Lower lobe of right lung (tissue), 2 donors: ENCODE measurements around the gene RFX3. TPM values are rescaled to one million over a fixed set of nuclear protein-coding genes. Genes with fewer than 3 reads are reported as not detected.

Source experiments
- ATAC-seq, 2 donors: fragments of 200-7000 bp; cut with Tn5 transposase; one replicate each; pipeline ENCODE4 v1.9.1; 2020 to 2022; ENCODE audit warnings: mild to moderate bottlenecking in 2 of 2, moderate library complexity in 2 of 2
- DNase-seq: peaks from one replicate; pipeline ENCODE4 v3.0.0-alpha.2; 2020
- H3K27ac ChIP-seq: fragments of 200-600 bp; one replicate; pipeline ENCODE4 v1.8.0; 2022
- H3K27me3 ChIP-seq: fragments of 200-600 bp; one replicate; pipeline ENCODE4 v1.8.0; 2022; ENCODE audit warnings: low read depth
- H3K36me3 ChIP-seq: fragments of 200-600 bp; one replicate; pipeline ENCODE4 v1.8.0; 2022; ENCODE audit warnings: mild to moderate bottlenecking
- H3K4me1 ChIP-seq: fragments of 200-600 bp; one replicate; pipeline ENCODE4 v1.8.0; 2022
- H3K4me3 ChIP-seq: fragments of 200-600 bp; one replicate; pipeline ENCODE4 v1.8.0; 2022; ENCODE audit warnings: mild to moderate bottlenecking
- H3K9me3 ChIP-seq: fragments of 200-600 bp; one replicate; pipeline ENCODE4 v1.8.0; 2022
- intact Hi-C: fragments of 100-400 bp; cut with DNase I; formaldehyde crosslinking; loops from one replicate; pipeline ENCODE4 v1.11.0; 2022
- total RNA-seq: library from RNA; stranded (reverse); fragmentation: NEBNext Ultra II Directional; extraction: Animal tissue kit (Norgen Biotek cat#: 25700); gene quantifications from one replicate; pipeline ENCODE4 v1.2.1, GENCODE V29; 2021
- TF ChIP-seq, protein P1 (sequence below): fragments of 200-600 bp; IDR thresholded peaks from one replicate; pipeline ENCODE4 v1.8.0; 2022; ENCODE audit warnings: antibody characterized with exemption, mild to moderate bottlenecking
- donor health status: DM: no; HTN: yes; CAD: no; lungs with severe emphysema.

The RFX3 gene
- total RNA-seq, 1 donor from 2014 or later = 25.4 TPM

DNA sequence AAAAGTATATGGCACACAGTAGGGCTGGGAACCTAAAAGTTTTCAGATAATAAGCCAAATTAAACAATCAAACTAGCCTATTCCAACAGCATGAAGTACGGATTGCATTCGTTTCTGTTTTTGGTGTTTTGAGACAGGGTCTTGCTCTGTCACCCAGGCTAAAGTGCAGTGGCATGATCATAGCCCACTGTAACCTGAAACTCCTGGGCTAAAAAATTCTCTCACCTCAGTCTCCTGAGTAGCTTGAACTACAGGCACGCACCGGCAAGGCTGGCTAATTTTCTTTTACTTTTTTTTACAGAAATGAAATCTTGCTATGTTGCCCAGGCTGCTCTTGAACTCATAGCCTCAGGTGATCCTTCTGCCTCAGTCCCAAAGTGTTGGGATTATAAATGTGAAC lies 5.2 kb downstream of the RFX3 start:
- H3K4me1 ChIP-seq = no peaks in the 10 kb centered on the region
- no peak overlapping the region for H3K4me3 ChIP-seq
- H3K27ac ChIP-seq = no peak overlapping the region
- H3K36me3 ChIP-seq = no peaks in the 10 kb centered on the region
- DNase-seq (no peak), ATAC-seq (no peak)
- H3K27me3 ChIP-seq = no peaks in the 10 kb centered on the region
- TF ChIP-seq, protein P1, sequence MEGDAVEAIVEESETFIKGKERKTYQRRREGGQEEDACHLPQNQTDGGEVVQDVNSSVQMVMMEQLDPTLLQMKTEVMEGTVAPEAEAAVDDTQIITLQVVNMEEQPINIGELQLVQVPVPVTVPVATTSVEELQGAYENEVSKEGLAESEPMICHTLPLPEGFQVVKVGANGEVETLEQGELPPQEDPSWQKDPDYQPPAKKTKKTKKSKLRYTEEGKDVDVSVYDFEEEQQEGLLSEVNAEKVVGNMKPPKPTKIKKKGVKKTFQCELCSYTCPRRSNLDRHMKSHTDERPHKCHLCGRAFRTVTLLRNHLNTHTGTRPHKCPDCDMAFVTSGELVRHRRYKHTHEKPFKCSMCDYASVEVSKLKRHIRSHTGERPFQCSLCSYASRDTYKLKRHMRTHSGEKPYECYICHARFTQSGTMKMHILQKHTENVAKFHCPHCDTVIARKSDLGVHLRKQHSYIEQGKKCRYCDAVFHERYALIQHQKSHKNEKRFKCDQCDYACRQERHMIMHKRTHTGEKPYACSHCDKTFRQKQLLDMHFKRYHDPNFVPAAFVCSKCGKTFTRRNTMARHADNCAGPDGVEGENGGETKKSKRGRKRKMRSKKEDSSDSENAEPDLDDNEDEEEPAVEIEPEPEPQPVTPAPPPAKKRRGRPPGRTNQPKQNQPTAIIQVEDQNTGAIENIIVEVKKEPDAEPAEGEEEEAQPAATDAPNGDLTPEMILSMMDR = no peak
- no peaks in the 10 kb centered on the region for H3K9me3 ChIP-seq
- intact Hi-C loops = no loop called here

DNA sequence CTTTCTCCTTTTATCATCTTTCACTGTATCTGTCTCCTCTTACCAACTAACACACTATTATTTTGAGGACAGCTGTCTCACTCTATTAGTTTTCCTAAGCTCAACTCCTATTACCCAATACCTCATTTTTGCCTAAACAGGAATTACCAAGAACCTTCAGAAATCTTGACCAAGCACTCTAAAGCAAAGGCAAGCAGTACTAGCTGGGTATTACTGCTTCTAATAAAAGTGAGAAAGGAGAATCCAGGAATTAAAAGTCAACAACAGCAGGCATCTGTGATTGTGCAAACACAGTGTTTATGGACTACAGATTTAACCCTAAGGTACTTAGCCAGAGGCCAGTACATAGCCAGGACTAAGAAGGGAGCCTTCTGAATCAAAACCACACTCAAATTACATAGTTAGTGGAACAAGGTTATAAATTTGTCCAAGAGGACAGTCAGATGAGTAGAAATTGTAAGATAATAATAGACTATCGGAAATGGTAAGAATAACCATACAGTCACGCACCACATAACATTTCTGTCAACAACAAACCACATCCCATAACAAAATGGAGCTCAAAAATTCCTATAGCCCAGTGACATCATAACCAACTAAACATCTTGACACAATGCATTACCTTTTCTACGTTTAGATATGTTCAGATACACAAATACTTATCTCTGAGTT lies 8.3 kb downstream of the RFX3 start:
- DNase-seq (no peak), ATAC-seq (peak in 1 of 2 donors; percentile 32)
- intact Hi-C loops = no loop called here
- TF ChIP-seq, protein P1 = no peak
- no peaks in the 10 kb centered on the region for H3K27me3 ChIP-seq
- H3K9me3 ChIP-seq = no peaks in the 10 kb centered on the region
- H3K4me3 ChIP-seq = no peak overlapping the region
- no peaks in the 10 kb centered on the region for H3K36me3 ChIP-seq
- no peak overlapping the region for H3K27ac ChIP-seq
- no peaks in the 10 kb centered on the region for H3K4me1 ChIP-seq

DNA sequence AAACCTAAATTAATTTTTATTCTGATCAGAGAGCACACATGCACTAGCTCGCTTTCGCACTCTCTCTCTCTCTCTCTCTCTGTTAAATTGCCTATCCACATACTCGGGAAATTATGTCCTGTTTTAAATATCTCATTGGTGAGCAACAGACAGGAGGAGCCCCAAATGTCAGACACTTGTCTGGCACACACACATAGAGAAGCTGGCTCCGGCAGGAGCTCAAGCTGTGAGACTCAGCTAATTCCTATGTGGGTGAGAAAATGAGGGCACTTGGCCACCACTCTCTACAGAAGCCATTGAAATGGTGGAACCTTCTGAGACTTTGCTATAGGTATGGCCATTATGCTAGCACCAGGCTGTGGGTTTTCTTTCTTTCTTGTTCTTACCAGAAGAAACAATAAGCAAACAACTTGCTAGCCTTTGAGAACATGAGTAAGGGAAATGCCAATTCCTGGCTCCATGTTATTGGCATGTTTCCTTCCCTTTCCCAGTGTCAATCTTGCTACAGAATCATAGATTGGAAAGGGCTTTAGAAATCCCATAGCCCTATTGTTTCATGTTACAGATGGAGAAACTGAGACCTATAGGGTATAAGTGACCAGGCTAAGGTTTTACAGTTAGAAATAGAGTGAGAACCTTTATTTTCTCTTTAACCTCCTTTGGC lies 9.0 kb downstream of the RFX3 start:
- TF ChIP-seq, protein P1 = no peak
- intact Hi-C loops = no loop called here
- Histone ChIP-seq H3K9me3 (no peaks in the 10 kb centered on the region), H3K36me3 (no peaks in the 10 kb centered on the region), H3K27ac (no peak overlapping the region), H3K4me1 (peaks cover 4% of the 10 kb centered on the region), H3K4me3 (no peak overlapping the region), H3K27me3 (no peaks in the 10 kb centered on the region)
- ATAC-seq = peak in 1 of 2 donors; percentile 35
- DNase-seq = no peak

DNA sequence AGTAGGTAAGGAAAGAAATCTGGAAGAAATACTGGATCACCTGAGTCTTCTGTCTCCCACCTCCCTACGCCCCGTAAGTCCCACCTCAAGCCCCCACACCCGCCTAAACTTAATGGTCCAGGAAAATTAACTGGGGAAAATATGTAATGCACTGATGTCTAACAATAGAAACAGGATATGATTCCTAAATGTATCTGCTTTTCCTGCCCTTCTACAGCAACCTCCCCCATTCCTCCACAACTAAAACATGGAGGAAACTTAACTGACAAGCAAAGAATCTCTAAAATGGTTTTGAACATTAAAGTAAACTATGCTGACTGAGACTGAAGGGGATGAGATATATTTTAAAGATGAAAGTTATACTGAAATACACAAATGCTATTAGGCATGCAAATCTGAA lies 10.4 kb downstream of the RFX3 start:
- DNase-seq (no peak), ATAC-seq (no peak)
- no peaks in the 10 kb centered on the region for H3K9me3 ChIP-seq
- no peaks in the 10 kb centered on the region for H3K27me3 ChIP-seq
- H3K36me3 ChIP-seq = no peaks in the 10 kb centered on the region
- intact Hi-C loops = no loop called here
- no peak overlapping the region for H3K4me3 ChIP-seq
- TF ChIP-seq, protein P1 = no peak
- no peak overlapping the region for H3K27ac ChIP-seq
- peaks cover 7% of the 10 kb centered on the region for H3K4me1 ChIP-seq

DNA sequence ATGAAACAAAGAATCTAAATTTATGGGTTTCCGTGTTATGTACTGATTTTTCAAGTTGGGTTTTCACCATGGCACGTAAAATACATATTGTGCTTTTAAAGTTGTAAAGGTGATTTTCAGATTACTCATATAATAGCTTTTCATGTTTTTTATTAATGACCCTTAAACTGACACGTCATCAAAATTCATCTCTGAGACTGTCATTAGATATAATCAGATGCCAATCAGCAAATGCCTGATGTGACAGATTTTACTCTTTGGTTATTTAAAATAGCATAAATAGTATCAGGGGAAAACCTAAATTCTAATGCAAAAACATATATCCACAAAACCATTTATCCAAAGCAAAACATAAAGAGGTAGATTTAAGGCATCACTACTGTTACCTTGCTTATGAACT lies 11.0 kb downstream of the RFX3 start:
- H3K4me3 ChIP-seq = no peak overlapping the region
- H3K4me1 ChIP-seq = peaks cover 7% of the 10 kb centered on the region
- ATAC-seq = no peak
- DNase-seq = no peak
- no peak overlapping the region for H3K27ac ChIP-seq
- H3K36me3 ChIP-seq = no peaks in the 10 kb centered on the region
- TF ChIP-seq, protein P1 = no peak
- H3K9me3 ChIP-seq = no peaks in the 10 kb centered on the region
- H3K27me3 ChIP-seq = no peaks in the 10 kb centered on the region
- intact Hi-C loops = no loop called here
